ENCODE data around the gene CFAP221.

The CFAP221 gene

GRCh38 chr2:119683074-119683712 lies 138.9 kb downstream of the CFAP221 start:
- no peak for DNase-seq

GRCh38 chr2:119683713-119684443 lies 139.6 kb downstream of the CFAP221 start:
- peak in 1 of 2 donors; percentile 35 for DNase-seq

- DNase-seq: no peak
Measured at GRCh38 chr2:119684518-119684917, 140.3 kb downstream of the CFAP221 start.

GRCh38 chr2:119688616-119689015 lies 144.4 kb downstream of the CFAP221 start:
- DNase-seq: no peak

GRCh38 chr2:119689218-119689617 lies 145.0 kb downstream of the CFAP221 start:
- no peak for DNase-seq

GRCh38 chr2:119691189-119691588 lies 146.9 kb downstream of the CFAP221 start:
- no peak for DNase-seq

- DNase-seq: no peak
Measured at GRCh38 chr2:119691651-119692245, 147.5 kb downstream of the CFAP221 start.

- DNase-seq: no peak
Measured at GRCh38 chr2:119692310-119692709, 148.1 kb downstream of the CFAP221 start.

- DNase-seq: no peak
Measured at GRCh38 chr2:119692954-119693353, 148.7 kb downstream of the CFAP221 start.

- DNase-seq: no peak
Measured at GRCh38 chr2:119693567-119693966, 149.3 kb downstream of the CFAP221 start.

- no peak for DNase-seq
Measured at GRCh38 chr2:119693967-119694366, 149.7 kb downstream of the CFAP221 start.

- DNase-seq: no peak
Measured at GRCh38 chr2:119694470-119694844, 150.2 kb downstream of the CFAP221 start.

GRCh38 chr2:119694845-119695521 lies 150.7 kb downstream of the CFAP221 start:
- peak in 1 of 2 donors; percentile 52 for DNase-seq

- DNase-seq: no peak
Measured at GRCh38 chr2:119696005-119696404, 151.8 kb downstream of the CFAP221 start.

- DNase-seq: no peak
Measured at GRCh38 chr2:119696494-119697030, 152.3 kb downstream of the CFAP221 start.

GRCh38 chr2:119697290-119698020 lies 153.2 kb downstream of the CFAP221 start:
- DNase-seq: no peak

GRCh38 chr2:119698246-119698645 lies 154.0 kb downstream of the CFAP221 start:
- DNase-seq: no peak

- no peak for DNase-seq
Measured at GRCh38 chr2:119699016-119699606, 154.9 kb downstream of the CFAP221 start.

GRCh38 chr2:119700866-119701265 lies 156.6 kb downstream of the CFAP221 start:
- no peak for DNase-seq

- DNase-seq: no peak
Measured at GRCh38 chr2:119701352-119701751, 157.1 kb downstream of the CFAP221 start.

GRCh38 chr2:119702203-119702917 lies 158.1 kb downstream of the CFAP221 start:
- DNase-seq: no peak

Measured in hippocampal formation (tissue), 2 donors.